ES-I3 (cell line): ENCODE measurements around the gene GALNT17.
A peak's percentile ranks its signal among the peaks of the same experiment; 100 is the strongest.

Source experiments
- H3K36me3 ChIP-seq: 2 replicates; pipeline ENCODE4 v1.6.1; 2013; ENCODE audit warnings: mild to moderate bottlenecking, low read length, control low read depth, moderate library complexity; ENCODE audit not compliant: insufficient read depth
- H3K4me1 ChIP-seq: 2 replicates; pipeline ENCODE4 v1.6.1; 2013; ENCODE audit warnings: mild to moderate bottlenecking, control low read depth, low read length; ENCODE audit not compliant: insufficient read depth
- H3K9ac ChIP-seq: 2 replicates; pipeline ENCODE4 v1.6.1; 2013; ENCODE audit warnings: low read depth, mild to moderate bottlenecking, low read length, moderate library complexity
- H3K9me3 ChIP-seq: 2 replicates; pipeline ENCODE4 v1.6.1; 2013; ENCODE audit warnings: mild to moderate bottlenecking, low read length, moderate library complexity; ENCODE audit not compliant: control insufficient read depth, insufficient read depth

The GALNT17 gene

GRCh38 chr7:71132127-71132376 is at the start of gene GALNT17:
TSS of gene GALNT17 (plus strand) at chr7:71132144.
- H3K36me3 ChIP-seq, result no peaks in the 10 kb centered on the region
- no peaks in the 10 kb centered on the region for H3K9me3 ChIP-seq
- H3K4me1 ChIP-seq, result peaks cover 10% of the 10 kb centered on the region; the same call in 1 of the 2 replicates
- H3K9ac ChIP-seq, result peak within 1 kb of the TSS; percentile 94

- Histone ChIP-seq H3K9me3 (no peaks in the 10 kb centered on the region), H3K9ac (no peak overlapping the region), H3K4me1 (no peaks in the 10 kb centered on the region), H3K36me3 (no peaks in the 10 kb centered on the region)
These were observed 36.6 kb upstream of the GALNT17 start for GRCh38 chr7:71095266-71095860.

- H3K4me1 ChIP-seq, result no peaks in the 10 kb centered on the region
- H3K9ac ChIP-seq, result no peak overlapping the region
- H3K36me3 ChIP-seq, result no peaks in the 10 kb centered on the region
- H3K9me3 ChIP-seq, result no peaks in the 10 kb centered on the region
These were observed 35.6 kb upstream of the GALNT17 start for GRCh38 chr7:71096351-71096750.

GRCh38 chr7:71106226-71106625 is 25.7 kb upstream of the GALNT17 start:
- no peaks in the 10 kb centered on the region for H3K36me3 ChIP-seq
- no peaks in the 10 kb centered on the region for H3K9me3 ChIP-seq
- H3K9ac ChIP-seq, result no peak overlapping the region
- no peaks in the 10 kb centered on the region; the same call in 1 of the 2 replicates for H3K4me1 ChIP-seq

GRCh38 chr7:71112436-71112835 is 19.5 kb upstream of the GALNT17 start:
- no peak overlapping the region for H3K9ac ChIP-seq
- H3K9me3 ChIP-seq, result no peaks in the 10 kb centered on the region
- no peaks in the 10 kb centered on the region for H3K36me3 ChIP-seq
- no peaks in the 10 kb centered on the region; the same call in 1 of the 2 replicates for H3K4me1 ChIP-seq

- H3K4me1 ChIP-seq, result no peaks in the 10 kb centered on the region
- H3K9me3 ChIP-seq, result no peaks in the 10 kb centered on the region
- H3K36me3 ChIP-seq, result no peaks in the 10 kb centered on the region
- no peak overlapping the region for H3K9ac ChIP-seq
These were observed 11.8 kb upstream of the GALNT17 start for GRCh38 chr7:71120096-71120495.

GRCh38 chr7:71129126-71129525 is 2.8 kb upstream of the GALNT17 start:
- Histone ChIP-seq H3K9ac (no peak overlapping the region), H3K36me3 (no peaks in the 10 kb centered on the region), H3K4me1 (peaks cover 10% of the 10 kb centered on the region; the same call in 1 of the 2 replicates), H3K9me3 (no peaks in the 10 kb centered on the region)

GRCh38 chr7:71130031-71130679 is 1.8 kb upstream of the GALNT17 start:
- no peaks in the 10 kb centered on the region for H3K9me3 ChIP-seq
- peaks cover 10% of the 10 kb centered on the region; the same call in 1 of the 2 replicates for H3K4me1 ChIP-seq
- no peak overlapping the region for H3K9ac ChIP-seq
- no peaks in the 10 kb centered on the region for H3K36me3 ChIP-seq

GRCh38 chr7:71131256-71132126 is 453 bp upstream of the GALNT17 start:
- H3K4me1 ChIP-seq, result peaks cover 10% of the 10 kb centered on the region; the same call in 1 of the 2 replicates
- H3K36me3 ChIP-seq, result no peaks in the 10 kb centered on the region
- H3K9ac ChIP-seq, result peak overlapping the region; percentile 94
- no peaks in the 10 kb centered on the region for H3K9me3 ChIP-seq

GRCh38 chr7:71132377-71133231 is 660 bp downstream of the GALNT17 start:
- H3K9ac ChIP-seq, result peak overlapping the region; percentile 94
- no peaks in the 10 kb centered on the region for H3K36me3 ChIP-seq
- peaks cover 10% of the 10 kb centered on the region; the same call in 1 of the 2 replicates for H3K4me1 ChIP-seq
- no peaks in the 10 kb centered on the region for H3K9me3 ChIP-seq

- Histone ChIP-seq H3K9me3 (no peaks in the 10 kb centered on the region), H3K36me3 (no peaks in the 10 kb centered on the region), H3K4me1 (peaks cover 10% of the 10 kb centered on the region; the same call in 1 of the 2 replicates), H3K9ac (peak overlapping the region; percentile 94)
These were observed 1.3 kb downstream of the GALNT17 start for GRCh38 chr7:71133232-71133622.

GRCh38 chr7:71133856-71134255 is 1.9 kb downstream of the GALNT17 start:
- no peaks in the 10 kb centered on the region for H3K36me3 ChIP-seq
- peak overlapping the region; percentile 94; the same call in 1 of the 2 replicates for H3K9ac ChIP-seq

GRCh38 chr7:71135116-71135515 is 3.2 kb downstream of the GALNT17 start:
- H3K36me3 ChIP-seq, result no peaks in the 10 kb centered on the region
- H3K9ac ChIP-seq, result no peak overlapping the region
- H3K4me1 ChIP-seq, result peaks cover 8% of the 10 kb centered on the region
- no peaks in the 10 kb centered on the region for H3K9me3 ChIP-seq

More at GRCh38 chr7:71133856-71134255, 1.9 kb downstream of the GALNT17 start:
- peaks cover 10% of the 10 kb centered on the region; the same call in 1 of the 2 replicates for H3K4me1 ChIP-seq
- no peaks in the 10 kb centered on the region for H3K9me3 ChIP-seq

- Histone ChIP-seq H3K36me3 (peaks cover 4% of the 10 kb centered on the region; the same call in 1 of the 2 replicates), H3K9me3 (no peaks in the 10 kb centered on the region), H3K4me1 (peaks cover 6% of the 10 kb centered on the region; the same call in 1 of the 2 replicates), H3K9ac (no peak overlapping the region)
These were observed 3.7 kb downstream of the GALNT17 start for GRCh38 chr7:71135663-71136062.
